Endothelial cell (in vitro differentiated cells): Measurements from ENCODE around the gene GNAT1. TPM values are rescaled to one million over a fixed set of nuclear protein-coding genes. Genes with fewer than 3 reads are reported as not detected.

ENCODE experiments used
- DNase-seq: peaks from one replicate; pipeline ENCODE4 v3.0.0; 2021; ENCODE audit warnings: low spot score
- H3K27ac Mint-ChIP-seq: one replicate; pipeline ENCODE4 v1.8.0; 2021; ENCODE audit warnings: mixed read lengths, inconsistent platforms; ENCODE audit not compliant: unreplicated experiment
- H3K27me3 Mint-ChIP-seq: one replicate; pipeline ENCODE4 v1.8.0; 2021; ENCODE audit warnings: mild to moderate bottlenecking, moderate library complexity, mixed read lengths, inconsistent platforms; ENCODE audit not compliant: unreplicated experiment
- H3K36me3 Mint-ChIP-seq: one replicate; pipeline ENCODE4 v1.8.0; 2021; ENCODE audit warnings: mild to moderate bottlenecking, low read depth, mixed read lengths, inconsistent platforms; ENCODE audit not compliant: unreplicated experiment
- H3K4me1 Mint-ChIP-seq: one replicate; pipeline ENCODE4 v1.8.0; 2021; ENCODE audit warnings: mild to moderate bottlenecking, mixed read lengths, inconsistent platforms; ENCODE audit not compliant: unreplicated experiment
- H3K4me3 Mint-ChIP-seq: one replicate; pipeline ENCODE4 v1.8.0; 2021; ENCODE audit warnings: mild to moderate bottlenecking, mixed read lengths, inconsistent platforms; ENCODE audit not compliant: unreplicated experiment
- H3K9me3 Mint-ChIP-seq: one replicate; pipeline ENCODE4 v1.8.0; 2021; ENCODE audit warnings: mixed read lengths, inconsistent platforms; ENCODE audit not compliant: unreplicated experiment
- CTCF ChIP-seq: fragments of 200-600 bp; sonication (generic); IDR thresholded peaks from one replicate; pipeline ENCODE4 v1.5.0; 2021; ENCODE audit warnings: antibody characterized with exemption; ENCODE audit not compliant: unreplicated experiment
- total RNA-seq: library from RNA; stranded (reverse); fragmentation: NEBNext Ultra II Directional; extraction: Animal tissue kit (Norgen Biotek cat#: 25700); gene quantifications from one replicate; pipeline ENCODE4 v1.2.1, GENCODE V29; 2021; ENCODE audit not compliant: unreplicated experiment

The GNAT1 gene
- total RNA-seq, 1 donor from 2014 or later, result 0.59 TPM

DNA sequence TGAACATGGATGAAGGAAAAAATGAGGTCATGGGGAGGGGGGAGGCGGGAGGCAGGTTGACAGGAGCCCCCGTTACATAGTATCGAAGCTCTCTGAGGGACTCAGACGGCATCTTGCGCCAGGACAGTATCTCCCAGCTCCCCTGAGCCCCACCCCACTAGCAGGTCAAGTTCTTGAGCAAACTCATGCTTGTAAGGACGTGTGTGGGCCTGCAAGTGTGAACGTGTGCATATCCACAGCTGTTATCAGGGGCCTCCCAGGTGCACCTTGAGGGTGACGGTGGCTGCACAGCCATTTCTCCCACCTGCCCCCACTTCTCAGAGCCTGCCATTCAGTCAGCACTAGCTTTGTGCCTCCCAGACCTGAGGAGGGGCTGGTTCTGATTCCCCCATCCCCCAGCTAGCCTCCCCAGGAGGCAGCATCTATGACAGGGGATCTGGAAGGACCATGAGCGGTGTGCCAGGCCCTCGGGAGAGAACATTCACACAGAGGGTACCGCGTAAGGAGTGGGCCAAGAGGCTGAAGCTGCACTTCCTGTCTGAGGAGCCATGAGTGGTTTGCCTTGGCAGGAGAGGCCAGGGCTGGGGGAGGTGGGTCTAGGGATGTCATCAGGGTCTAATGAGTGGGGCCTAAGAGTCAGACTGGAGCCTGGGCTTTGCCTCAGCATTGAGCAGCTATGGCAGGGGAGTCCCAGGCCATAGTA lies 33.4 kb upstream of the GNAT1 start:
- H3K4me1 Mint-ChIP-seq, result peaks cover 43% of the 10 kb centered on the region
- no peaks in the 10 kb centered on the region for H3K9me3 Mint-ChIP-seq
- no peak for DNase-seq
- no peak overlapping the region for H3K27ac Mint-ChIP-seq
- no peak for TF ChIP-seq CTCF
- H3K36me3 Mint-ChIP-seq, result peaks cover 8% of the 10 kb centered on the region
- H3K27me3 Mint-ChIP-seq, result peaks cover 16% of the 10 kb centered on the region
- peak overlapping the region; percentile 80 for H3K4me3 Mint-ChIP-seq

GRCh38 chr3:50158530-50159146 lies 32.8 kb upstream of the GNAT1 start:
- H3K36me3 Mint-ChIP-seq, result peaks cover 8% of the 10 kb centered on the region
- no peaks in the 10 kb centered on the region for H3K9me3 Mint-ChIP-seq
- H3K4me3 Mint-ChIP-seq, result peak overlapping the region; percentile 37
- peaks cover 11% of the 10 kb centered on the region for H3K27me3 Mint-ChIP-seq
- H3K4me1 Mint-ChIP-seq, result peaks cover 38% of the 10 kb centered on the region
- H3K27ac Mint-ChIP-seq, result no peak overlapping the region
- TF ChIP-seq CTCF, result no peak
- no peak for DNase-seq

GRCh38 chr3:50160561-50160983 lies 30.8 kb upstream of the GNAT1 start:
- DNase-seq, result no peak
- Mint-ChIP-seq H3K4me1 (peaks cover 44% of the 10 kb centered on the region), H3K27me3 (peaks cover 6% of the 10 kb centered on the region), H3K36me3 (peaks cover 12% of the 10 kb centered on the region), H3K4me3 (no peak overlapping the region), H3K9me3 (no peaks in the 10 kb centered on the region), H3K27ac (no peak overlapping the region)
- no peak for TF ChIP-seq CTCF

GRCh38 chr3:50161320-50161719 lies 30.1 kb upstream of the GNAT1 start:
- Mint-ChIP-seq H3K4me3 (no peak overlapping the region), H3K27ac (no peak overlapping the region), H3K36me3 (peaks cover 12% of the 10 kb centered on the region), H3K9me3 (no peaks in the 10 kb centered on the region), H3K27me3 (peaks cover 2% of the 10 kb centered on the region), H3K4me1 (peaks cover 44% of the 10 kb centered on the region)
- no peak for DNase-seq
- TF ChIP-seq CTCF, result no peak
